GM12892 (cell line): ENCODE data around the gene GRAMD1A.

Source experiments
- POLR2A ChIP-seq: IDR thresholded peaks from 2 replicates; pipeline ENCODE4 v1.6.1; 2011; ENCODE audit warnings: low read depth, low read length, control low read depth
- POLR2AphosphoS5 ChIP-seq: IDR thresholded peaks from 2 replicates; pipeline ENCODE4 v1.6.1; 2011; ENCODE audit warnings: low read depth, low read length, control low read depth
- TAF1 ChIP-seq: IDR thresholded peaks from 2 replicates; pipeline ENCODE4 v1.6.1; 2011; ENCODE audit warnings: low read depth, mild to moderate bottlenecking, control low read depth, low read length, borderline replicate concordance

DNA sequence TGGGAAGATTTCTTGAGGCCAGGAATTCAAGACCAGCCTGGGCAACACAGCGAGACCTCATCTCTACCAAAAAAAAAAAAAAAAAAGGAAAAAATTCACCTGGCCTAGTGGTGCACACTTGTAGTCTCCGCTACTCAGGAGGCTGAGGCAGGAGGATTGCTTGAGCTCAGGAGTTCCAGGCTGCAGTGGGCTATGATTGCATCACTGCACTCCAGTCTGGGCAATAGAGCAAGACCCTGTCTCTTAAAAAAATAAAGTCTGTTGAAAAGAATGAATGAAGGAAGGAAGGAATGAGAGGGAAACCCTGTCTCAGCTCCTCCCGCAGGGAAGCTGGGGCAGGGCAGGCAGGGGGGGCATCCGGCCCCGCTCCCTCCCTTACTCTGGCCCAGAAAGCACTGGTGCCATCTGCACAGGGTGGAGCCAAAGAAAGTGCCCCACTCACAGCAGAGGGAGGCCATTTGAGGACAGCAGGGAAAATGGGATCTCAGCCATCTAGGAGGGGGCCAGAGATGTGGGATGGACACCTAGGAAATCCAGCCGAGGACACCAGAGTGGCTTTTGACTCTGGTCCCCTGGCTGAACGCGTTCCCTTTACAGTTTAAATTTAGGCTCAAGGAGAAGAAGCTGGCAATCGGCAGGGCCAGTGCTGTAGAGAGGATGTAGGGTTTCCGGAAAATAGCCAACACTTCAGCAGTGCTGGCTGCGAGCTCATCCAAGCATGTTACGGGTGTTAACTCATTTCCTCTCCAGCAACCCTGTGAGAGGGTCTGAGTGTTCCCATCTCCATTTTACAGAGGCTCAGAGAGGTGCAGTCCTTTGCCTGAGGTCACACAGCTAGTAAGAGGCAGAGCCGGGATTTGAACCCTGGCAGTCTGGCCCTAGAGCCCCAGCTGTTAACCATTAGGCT lies 37.8 kb downstream of the GRAMD1A start:
- no peak for TF ChIP-seq POLR2AphosphoS5
- no peak for TF ChIP-seq TAF1
- no peak for TF ChIP-seq POLR2A
